Ramos (cell line): Measurements from ENCODE around the gene PRKCH.

Experiments used
- in situ Hi-C: fragments of 300-500 bp; cut with MboI; formaldehyde crosslinking; loops from one replicate; pipeline ENCODE4 v1.14.3; 2022; ENCODE audit warnings: low sequenced_read_pairs; ENCODE audit not compliant: unreplicated experiment

The PRKCH gene

DNA sequence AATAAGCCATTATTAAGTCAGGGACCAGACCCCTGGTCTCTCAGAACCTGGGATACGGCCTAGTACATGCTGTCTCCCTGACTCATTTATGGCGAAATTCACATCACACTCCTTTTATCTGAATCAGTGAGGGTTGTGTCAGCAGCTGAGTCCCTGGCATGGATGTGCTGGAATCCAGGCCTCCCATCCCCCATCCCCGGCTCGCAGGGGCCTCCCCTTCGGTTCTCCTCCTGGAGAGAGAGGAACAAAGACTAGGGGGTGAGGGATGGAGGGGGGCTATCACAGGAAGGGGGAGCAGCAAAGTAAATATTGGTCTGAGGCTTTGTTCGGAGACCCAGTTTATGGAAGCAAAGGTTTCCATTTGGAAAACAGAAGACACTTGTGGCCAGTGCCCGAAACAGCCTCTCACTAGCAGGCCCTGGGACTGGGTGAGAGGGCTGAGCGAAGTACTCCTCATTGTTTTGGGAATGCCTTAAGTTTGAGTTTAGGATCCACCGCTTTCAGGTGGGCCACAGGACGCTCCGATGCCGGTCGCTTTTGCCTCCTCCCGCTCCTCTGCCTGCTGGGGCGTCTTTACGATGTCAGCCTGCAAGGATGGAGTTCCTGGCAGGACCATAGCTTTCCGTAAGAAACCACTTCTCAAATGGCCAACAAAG, 145.0 kb downstream of the PRKCH start:
- in situ Hi-C loops = no loop called here

DNA sequence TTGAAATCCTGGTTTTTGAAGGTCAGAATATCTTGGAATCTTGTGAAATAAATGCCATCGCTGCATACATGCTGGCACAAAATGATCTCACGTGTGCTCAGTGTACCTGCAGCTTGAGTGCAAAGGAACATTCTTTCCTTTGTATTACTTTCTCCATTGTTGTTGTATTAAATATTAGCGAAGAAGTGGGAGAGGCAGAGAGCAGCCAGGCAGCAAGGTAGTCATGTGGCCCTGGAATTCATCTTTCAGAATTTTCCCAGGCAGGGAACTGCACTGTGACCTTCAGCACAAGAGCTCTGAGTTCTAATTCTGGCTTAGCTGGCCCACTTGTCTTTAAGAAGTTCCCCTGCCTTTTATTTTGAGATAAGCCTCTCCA, 145.5 kb downstream of the PRKCH start:
- in situ Hi-C loops = no loop called here

DNA sequence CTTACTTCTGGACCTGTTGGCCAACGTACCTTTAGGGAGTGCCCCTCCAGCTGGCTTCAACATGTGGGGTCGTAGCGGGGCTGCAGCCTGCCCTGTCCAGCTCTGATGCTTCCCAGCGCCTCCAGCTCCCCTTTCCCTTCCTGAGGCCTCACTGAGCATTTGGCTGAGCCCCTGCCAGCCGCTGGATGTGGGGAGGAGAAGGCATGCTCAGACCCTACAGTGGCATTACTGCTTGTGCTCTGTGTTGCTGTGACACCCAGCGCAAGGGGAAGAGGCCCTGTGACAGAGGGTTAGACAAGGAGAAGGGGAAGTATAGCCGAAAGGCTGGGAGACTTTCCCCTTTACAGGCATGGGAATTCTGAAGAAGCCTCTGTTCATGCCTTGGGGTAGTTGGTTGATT, 145.9 kb downstream of the PRKCH start:
- in situ Hi-C loops = no loop called here

DNA sequence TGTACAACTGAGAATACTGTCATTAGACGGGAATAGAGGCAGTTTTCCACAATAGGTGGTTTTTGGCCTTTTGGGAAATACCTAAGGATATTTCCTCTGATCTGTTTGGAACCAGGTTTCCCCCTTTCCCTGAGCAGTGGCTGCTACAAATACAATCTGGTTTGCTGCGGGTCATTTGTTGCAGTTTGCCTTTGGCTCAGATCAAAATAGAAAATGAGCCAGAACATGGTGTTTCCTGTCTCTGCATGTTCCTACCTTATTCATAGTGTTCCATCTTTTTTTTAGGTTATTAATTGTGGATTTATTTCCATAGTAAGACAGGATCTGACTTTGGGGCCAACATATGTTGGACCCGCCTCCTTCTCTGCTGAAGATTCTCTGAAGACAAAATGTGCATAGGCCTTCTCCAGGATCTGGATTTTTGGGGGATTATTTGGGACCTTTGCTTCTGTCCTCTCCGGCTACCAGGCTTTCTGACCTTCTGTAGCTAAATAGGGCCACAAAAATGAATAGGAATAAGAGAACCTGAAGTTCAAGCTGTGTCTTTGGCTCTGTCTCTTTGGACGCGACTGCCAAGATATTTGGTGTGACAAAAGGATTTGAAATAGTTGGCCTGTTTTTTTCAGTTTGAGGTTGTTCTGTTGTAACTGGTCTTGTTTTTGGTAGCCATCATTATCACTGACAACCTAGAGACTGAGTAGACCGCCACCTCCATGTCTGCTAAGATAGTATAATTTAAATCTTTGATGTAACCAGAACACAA, 146.9 kb downstream of the PRKCH start:
- in situ Hi-C loops = no loop called here

DNA sequence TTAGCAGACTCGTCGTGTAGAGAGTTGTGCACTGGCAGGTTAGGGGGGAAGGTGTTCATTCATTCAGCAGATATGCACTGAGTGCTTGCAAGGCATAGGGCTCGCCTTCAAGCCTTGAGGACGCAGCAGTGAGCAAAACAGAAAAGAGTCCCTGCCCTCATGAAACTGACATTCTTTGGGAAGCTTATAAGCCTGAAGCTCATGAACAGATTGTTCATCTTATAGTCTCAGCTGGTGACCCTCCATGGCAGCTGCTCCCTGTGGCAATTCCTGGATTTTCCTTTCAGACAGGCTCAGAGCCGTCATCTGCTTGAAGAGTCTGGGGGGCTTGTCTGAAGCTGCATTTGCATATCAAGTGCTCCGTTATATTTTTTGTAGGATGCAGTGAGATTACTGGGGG, 148.4 kb downstream of the PRKCH start:
- in situ Hi-C loops = no loop called here

DNA sequence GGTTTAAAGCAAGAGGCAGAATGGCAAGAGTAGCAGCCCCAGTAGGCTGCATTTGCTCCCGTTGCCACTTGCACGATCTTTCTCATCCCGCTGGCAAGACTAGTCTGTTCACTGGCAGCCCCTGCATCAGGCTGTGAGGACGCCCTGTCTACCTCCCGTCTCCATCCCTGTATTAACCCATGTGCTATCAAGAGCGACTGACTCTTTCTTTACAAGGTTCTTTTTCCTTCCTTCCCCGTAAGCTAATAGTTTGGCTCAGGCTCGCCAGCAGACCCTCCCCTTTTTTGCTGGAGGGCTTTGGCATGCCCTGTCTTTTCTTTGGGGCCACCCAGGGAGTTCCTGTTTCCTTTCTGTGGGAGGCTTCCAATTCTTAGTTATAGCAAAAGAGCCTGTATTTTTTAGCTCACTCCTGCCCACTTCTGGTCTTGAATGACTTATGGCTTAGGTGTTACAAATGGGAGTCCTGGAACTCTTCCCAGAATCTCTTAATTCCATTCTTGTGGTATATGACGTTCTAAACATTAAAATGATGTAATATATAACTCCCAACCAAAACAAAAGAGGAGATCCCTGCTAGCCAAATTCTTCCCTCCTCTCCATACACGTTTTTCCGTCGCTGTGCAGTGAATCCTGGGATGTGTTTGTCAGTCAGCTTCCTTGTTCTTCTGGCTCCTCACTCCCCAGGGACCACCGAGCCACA, 149.0 kb downstream of the PRKCH start:
- in situ Hi-C loops = no loop called here

DNA sequence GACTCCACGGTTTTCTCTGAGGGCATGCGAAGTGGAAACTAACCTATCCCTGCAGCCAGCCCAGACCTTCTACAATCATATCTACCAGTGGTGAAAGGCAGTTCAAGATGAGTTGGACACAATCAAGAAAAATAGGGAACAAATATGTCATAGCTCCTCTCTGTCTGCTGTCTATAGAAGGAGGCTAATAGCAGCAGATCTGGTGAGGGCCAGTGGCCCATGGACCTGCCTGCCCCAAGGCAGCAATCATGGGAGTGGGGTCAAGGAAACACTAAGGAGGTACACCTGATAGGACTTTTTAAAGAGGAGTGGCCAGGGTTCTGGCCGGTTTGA, 149.5 kb downstream of the PRKCH start:
- in situ Hi-C loops = no loop called here

DNA sequence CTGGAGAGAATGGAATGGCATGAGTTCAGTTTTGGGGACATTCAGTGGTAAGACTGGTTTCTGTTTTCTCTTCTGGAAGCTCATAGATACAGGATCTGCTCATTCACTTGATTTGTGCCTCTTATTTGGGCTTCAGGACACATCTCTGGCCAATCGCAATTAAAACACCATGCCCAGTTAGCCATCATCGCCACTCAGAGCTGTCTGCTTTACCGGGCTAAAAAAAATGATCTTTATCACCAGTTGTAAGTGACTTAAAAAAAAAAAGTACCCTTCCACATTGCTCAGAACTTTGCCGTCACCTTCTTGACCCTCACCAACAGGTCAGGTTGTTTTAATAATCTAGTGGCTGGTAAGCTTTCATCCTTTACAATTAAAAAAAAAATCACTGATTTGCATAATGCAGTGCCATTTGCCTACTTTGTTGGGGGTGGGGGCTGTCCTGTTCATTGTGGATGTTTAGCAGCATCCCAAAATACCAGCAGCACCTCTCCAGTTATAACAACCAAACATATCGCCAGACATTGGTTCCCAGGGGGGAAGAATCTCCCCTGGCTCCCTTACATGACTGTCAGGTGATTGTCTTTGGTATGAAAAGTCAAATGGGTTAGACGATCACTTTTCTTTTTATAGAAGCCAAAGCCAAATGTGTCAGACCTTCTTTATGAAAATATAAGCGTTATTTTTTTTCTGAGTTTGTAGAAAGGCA, 150.1 kb downstream of the PRKCH start:
- in situ Hi-C loops = no loop called here

DNA sequence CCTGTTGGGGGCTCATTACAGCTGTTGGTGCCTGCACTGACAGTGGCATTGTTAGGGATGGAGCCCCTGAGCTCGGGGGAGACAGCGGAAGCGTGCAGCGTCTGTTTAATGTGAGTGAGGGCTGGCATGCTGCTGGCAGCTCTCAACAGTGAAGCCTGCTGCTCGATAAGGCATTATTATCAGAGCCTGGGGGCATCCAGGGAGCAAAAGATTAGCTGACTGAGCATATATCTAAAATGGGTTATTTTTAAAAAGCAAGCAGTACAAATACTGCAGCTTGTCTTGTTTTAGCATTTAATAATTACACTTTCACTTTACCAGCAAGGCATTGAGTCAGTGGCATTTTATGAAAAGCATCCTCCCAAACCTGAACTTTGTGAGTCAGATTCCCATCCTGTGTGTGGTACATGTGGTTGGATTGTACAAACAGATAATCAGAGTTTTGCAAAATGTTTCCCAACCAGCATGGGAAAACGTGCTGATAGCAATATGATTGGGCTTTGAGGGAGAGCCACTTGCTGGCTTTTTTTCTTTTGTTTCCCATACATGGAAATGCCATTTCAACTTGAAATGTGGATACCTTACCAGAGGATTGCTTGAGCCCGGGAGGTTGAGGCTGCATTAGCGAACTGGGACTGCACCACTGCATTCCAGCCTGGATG, 150.8 kb downstream of the PRKCH start:
- in situ Hi-C loops = no loop called here

DNA sequence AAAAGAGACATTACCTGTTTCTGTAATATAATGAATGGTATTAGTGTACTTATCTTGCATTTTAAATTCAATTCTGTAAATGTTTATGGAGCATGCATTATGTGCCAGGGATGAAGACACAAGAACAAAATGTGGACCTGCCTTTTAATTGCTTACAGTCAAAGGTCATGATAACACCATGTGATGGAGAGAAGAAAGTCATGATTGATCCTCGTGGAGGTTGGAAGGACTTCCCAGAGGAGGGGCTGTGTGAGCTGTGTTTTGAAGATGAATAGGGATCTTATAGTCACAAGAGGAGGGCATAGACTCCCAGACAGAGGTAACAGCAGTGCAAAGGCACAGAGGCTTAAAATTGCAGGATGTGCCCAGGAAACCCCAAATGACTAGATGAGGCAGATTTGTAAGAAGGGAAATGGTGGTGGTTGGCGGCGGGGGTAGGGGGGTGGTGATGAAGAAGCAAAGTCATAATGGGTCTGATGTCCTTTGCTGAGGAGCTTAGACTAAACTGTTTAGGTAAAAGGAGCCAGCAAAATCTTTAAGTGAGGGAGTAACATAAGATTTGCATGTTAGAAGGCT, 151.5 kb downstream of the PRKCH start:
- in situ Hi-C loops = no loop called here

DNA sequence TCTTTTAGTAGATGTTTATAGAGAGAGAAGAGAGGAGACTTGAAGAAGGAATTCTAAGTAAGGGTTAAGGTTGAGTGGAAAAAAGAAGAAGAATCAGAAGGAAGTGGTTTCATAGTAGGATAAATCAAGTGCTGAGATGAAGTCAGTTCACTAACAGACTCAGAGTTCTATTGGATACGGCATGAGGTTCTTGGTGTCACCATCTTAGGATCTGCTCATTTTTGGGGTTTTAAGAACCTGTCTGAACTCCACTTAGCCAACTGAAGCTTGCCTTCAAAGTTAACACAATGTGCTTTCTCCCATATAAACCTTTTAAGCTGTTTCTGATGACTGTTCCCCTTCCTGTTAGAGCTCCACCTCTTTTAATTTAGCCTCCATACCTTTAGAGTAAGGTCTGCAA, 152.6 kb downstream of the PRKCH start:
- in situ Hi-C loops = no loop called here

DNA sequence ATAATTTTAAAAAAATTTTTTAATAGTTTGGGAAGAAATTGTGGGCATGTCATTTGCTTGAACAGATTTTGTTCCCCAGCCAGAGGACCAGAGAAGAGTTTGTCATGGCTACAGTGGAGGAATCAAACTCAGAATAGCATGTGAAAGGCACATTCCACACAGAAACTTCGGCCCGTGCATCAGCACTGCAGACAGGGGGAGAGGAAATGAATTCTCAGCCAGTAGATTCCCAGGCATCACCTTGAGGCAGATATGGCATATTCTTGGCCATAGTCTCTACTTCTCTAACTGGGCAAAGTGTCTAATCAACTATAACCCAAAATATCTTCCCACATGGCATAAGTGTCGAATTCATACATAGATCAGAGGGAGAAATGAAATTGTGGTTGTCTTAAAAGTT, 153.3 kb downstream of the PRKCH start:
- in situ Hi-C loops = loop anchor here (25.0 kb wide), 1 partner anchor 1237 kb away; the partner anchor contains the start of gene PPM1A

DNA sequence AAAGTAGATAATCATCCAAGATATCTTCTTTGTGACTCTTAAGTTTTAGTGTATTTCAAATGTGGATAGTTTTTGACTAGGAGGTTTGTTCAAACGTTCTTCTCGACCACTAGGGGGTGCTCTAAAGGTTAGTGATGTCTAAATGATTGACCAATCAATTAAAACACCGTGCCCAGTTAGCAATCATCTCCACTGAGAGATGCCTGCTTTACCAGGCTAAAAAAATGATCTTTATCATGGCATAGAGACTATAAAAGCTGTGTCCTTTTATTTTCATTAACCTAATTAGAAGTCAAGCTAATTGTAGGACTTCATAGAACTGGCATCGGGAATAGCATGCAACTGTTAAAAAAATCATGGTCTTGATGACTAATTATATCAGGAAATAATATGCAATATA, 153.9 kb downstream of the PRKCH start:
- in situ Hi-C loops = loop anchor here (25.0 kb wide), 1 partner anchor 1238 kb away; the partner anchor contains the start of gene PPM1A

DNA sequence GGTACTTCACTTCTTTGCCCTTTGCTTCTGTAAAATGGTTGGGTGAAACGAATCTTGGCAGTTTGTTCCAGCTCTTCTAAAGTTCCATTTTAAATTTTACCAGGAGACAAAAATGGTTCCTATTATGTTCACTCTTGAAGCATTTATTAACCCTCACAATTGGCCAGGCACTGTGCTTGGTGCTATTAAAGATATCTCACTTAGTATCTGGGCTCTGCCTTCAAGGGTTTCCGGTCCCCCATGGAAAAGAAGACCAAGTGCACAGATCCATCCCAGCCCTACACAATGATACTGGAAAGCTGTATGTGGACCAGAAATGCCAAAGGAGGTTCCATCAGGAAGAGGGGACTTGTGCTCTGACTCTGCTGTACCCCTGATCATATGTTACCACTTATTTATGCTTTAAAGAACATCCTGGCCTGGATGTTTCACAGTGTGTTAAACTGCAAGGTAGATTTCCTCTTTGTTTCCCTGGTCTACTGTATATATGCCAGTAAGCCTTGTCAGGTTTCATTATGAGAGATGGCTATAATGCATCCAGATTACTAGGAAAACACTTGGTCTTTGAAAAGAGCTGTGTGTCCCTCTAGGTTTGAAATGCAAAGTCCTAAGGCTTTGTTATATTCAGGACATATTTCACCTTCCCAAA, 154.8 kb downstream of the PRKCH start:
- in situ Hi-C loops = loop anchor here (25.0 kb wide), 1 partner anchor 1239 kb away; the partner anchor contains the start of gene PPM1A

DNA sequence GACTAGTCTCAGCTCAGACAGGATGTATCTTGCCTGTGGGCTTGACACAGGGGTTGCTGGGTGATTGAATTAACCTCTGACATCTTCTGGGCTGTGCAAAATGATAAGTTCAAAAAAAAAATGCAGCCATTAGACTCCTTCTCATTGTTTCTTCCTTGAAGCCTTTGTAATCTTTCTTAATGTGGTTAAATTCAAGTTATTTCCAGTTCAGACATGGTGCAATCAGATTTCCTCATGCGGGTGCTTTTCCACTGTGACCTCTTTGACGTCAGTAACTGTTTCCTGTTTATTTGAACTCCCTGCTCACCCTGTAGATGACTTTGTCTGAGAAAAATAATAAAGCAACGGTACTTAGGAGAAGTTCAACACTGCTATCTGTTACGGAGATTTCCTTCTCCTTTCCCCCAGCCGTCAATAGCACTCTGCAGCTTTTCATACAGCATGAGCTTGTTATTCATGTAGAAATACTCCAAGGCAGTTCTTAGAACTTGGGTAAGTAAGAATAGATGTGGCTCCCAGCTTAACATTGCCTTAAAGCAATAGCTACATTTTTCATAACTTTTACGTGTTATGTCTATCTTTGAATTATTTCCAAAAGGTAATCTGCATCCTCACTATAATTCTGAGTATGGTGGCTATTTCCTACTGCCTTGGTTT, 155.5 kb downstream of the PRKCH start:
- in situ Hi-C loops = loop anchor here (25.0 kb wide), 1 partner anchor 1240 kb away; the partner anchor contains the start of gene PPM1A

DNA sequence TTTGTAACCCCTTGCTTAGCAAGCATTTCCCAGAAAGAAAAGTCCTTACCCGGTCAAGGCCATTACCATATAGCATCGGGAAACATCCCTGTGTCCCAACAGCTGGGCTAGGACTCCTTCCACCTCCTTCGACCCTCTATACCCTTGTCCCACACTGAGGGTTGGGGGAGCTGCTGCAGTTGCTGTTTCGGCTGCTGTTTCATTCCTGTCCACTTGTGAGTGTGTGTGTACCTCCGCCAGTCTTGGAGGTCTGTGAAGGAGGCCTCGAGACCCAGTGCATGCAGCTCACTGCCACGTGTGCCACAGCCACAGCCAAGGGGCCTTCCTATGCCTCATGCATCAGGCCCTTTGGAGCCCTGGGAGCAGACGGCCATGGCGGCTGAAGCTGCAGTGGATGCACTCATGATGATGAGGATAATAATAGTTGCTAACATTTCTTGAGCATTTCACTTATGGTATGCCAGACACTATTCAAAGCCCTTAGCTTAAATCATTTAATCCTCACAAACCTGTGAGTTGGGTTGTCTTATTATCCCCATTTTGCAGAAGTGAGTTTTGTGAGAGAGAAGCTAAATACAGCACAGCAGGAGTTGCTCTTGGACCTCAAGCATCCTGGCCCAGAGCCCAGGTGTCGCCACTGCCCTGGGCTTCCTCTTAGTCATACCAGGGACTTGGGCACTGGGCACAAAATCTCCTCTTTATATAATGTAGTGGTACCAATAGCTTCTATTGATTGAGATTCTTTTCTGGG, 156.5 kb downstream of the PRKCH start:
- in situ Hi-C loops = loop anchor here (25.0 kb wide), 1 partner anchor 1241 kb away; the partner anchor contains the start of gene PPM1A

DNA sequence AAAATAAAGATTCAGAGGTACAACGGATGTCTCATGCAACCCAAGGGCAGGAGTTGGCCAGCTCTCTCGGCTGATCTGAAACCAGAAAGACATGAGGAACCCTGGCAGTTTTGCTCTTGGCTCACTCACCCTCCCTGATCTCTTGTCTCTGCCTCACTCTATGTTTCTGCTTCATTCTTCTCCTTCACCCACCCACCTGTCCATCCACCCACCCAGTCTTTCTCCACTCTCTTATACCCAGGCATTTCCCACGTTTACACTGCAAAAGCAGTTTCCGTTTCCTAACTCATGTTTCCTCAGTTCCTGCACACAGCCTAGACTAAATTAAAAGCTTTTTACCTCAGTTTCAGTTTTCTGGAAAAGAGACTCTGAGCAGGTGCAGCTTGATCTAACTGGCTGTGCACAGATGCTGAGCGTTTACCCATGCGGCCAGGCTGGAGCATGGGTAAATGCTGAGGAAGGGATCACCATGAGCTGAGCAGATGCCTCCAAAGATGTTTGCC, 157.6 kb downstream of the PRKCH start:
- in situ Hi-C loops = loop anchor here (25.0 kb wide), 1 partner anchor 1242 kb away; the partner anchor contains the start of gene PPM1A
